Measurements from ENCODE around the gene SEC63.

GRCh38 chr6:107987805-107988204 is 29.8 kb upstream of the SEC63 start:
- no peak for TF ChIP-seq CTCF (conservative IDR thresholded peaks at IDR 0.05; ENCODE audit: low read depth, low read length)
- TF ChIP-seq ELK1 (IDR thresholded peaks at IDR 0.05; ENCODE audit: borderline replicate concordance, low read depth, low read length), result no peak
- TF ChIP-seq RAD21 (IDR thresholded peaks at IDR 0.05; ENCODE audit: low read length), result no peak
